GM19099 (cell line): ENCODE measurements around the gene SP100.

ENCODE experiments used
- POLR2A ChIP-seq: IDR thresholded peaks from 3 replicates; pipeline ENCODE4 v1.6.1; 2011; ENCODE audit warnings: low read depth; ENCODE audit not compliant: insufficient read length; ENCODE audit errors: extremely low read depth

The SP100 gene

GRCh38 chr2:230444832-230445231, 28.8 kb downstream of the SP100 start:
- no peak for TF ChIP-seq POLR2A

GRCh38 chr2:230447036-230447435, 31.0 kb downstream of the SP100 start:
- no peak for TF ChIP-seq POLR2A

GRCh38 chr2:230447455-230448451, 31.8 kb downstream of the SP100 start:
- TF ChIP-seq POLR2A, result no peak

- TF ChIP-seq POLR2A, result no peak
Measured at GRCh38 chr2:230449901-230450467, 34.0 kb downstream of the SP100 start.

GRCh38 chr2:230453006-230453405, 37.0 kb downstream of the SP100 start:
- no peak for TF ChIP-seq POLR2A

- TF ChIP-seq POLR2A, result no peak
Measured at GRCh38 chr2:230455005-230455684, 39.1 kb downstream of the SP100 start.

GRCh38 chr2:230457073-230457768, 41.2 kb downstream of the SP100 start:
- no peak for TF ChIP-seq POLR2A

GRCh38 chr2:230457793-230458192, 41.8 kb downstream of the SP100 start:
- TF ChIP-seq POLR2A, result no peak

- no peak for TF ChIP-seq POLR2A
Measured at GRCh38 chr2:230459216-230459615, 43.2 kb downstream of the SP100 start.

- no peak for TF ChIP-seq POLR2A
Measured at GRCh38 chr2:230471074-230471473, 55.1 kb downstream of the SP100 start.

GRCh38 chr2:230472621-230473018, 56.6 kb downstream of the SP100 start:
- TF ChIP-seq POLR2A, result no peak

GRCh38 chr2:230473378-230473777, 57.4 kb downstream of the SP100 start:
- no peak for TF ChIP-seq POLR2A

- no peak for TF ChIP-seq POLR2A
Measured at GRCh38 chr2:230475143-230475542, 59.1 kb downstream of the SP100 start.

GRCh38 chr2:230485801-230486341, 69.9 kb downstream of the SP100 start:
- TF ChIP-seq POLR2A, result no peak

GRCh38 chr2:230492107-230492506, 76.1 kb downstream of the SP100 start:
- TF ChIP-seq POLR2A, result no peak

GRCh38 chr2:230494980-230495379, 79.0 kb downstream of the SP100 start:
- TF ChIP-seq POLR2A, result no peak

- no peak for TF ChIP-seq POLR2A
Measured at GRCh38 chr2:230496891-230497290, 80.9 kb downstream of the SP100 start.
